ENCODE measurements around the gene NLRP13. TPM values are rescaled to one million over a fixed set of nuclear protein-coding genes. Genes with fewer than 3 reads are reported as not detected.

Gene NLRP13
- total and polyA plus RNA-seq, 7 donors: not detected

GRCh38 chr19:55858969-55859368 is 73.2 kb downstream of the NLRP13 start:
- 67 to 70% methylated on average over 5 of the region's 5 CpGs for WGBS, 2 donors
- DNase-seq: no peak
- intact Hi-C loops (cut with DNase I): no loop called here
- no peaks in the 10 kb centered on the region for H3K36me3 ChIP-seq
- no peaks in the 10 kb centered on the region for H3K4me1 ChIP-seq
- H3K27ac ChIP-seq: no peak overlapping the region
- no peaks in the 10 kb centered on the region for H3K27me3 ChIP-seq
- H3K4me3 ChIP-seq: no peak overlapping the region
- no peaks in the 10 kb centered on the region for H3K9me3 ChIP-seq
- no peak for TF ChIP-seq POLR2AphosphoS5 (IDR thresholded peaks at IDR 0.05)

- 94% methylated on average over 14 of the region's 14 CpGs for WGBS, 2 donors
- Histone ChIP-seq H3K4me3 (no peak overlapping the region), H3K36me3 (no peaks in the 10 kb centered on the region), H3K4me1 (no peaks in the 10 kb centered on the region), H3K27ac (no peak overlapping the region), H3K27me3 (no peaks in the 10 kb centered on the region), H3K9me3 (no peaks in the 10 kb centered on the region)
- no peak for TF ChIP-seq EP300 (IDR thresholded peaks at IDR 0.05)
- TF ChIP-seq CTCF (IDR thresholded peaks at IDR 0.05): no peak
- no peak for TF ChIP-seq POLR2AphosphoS5 (IDR thresholded peaks at IDR 0.05)
- no peak for TF ChIP-seq POLR2A (IDR thresholded peaks at IDR 0.05)
- intact Hi-C loops (cut with DNase I): no loop called here
- DNase-seq: no peak
Measured at GRCh38 chr19:55858401-55858800, 73.7 kb downstream of the NLRP13 start.

GRCh38 chr19:55857974-55858373 is 74.2 kb downstream of the NLRP13 start:
- peaks cover 0 to 2% (median 0%) of the 10 kb centered on the region in 4 donors for H3K9me3 ChIP-seq
- intact Hi-C loops (cut with DNase I): no loop called here
- H3K36me3 ChIP-seq: no peaks in the 10 kb centered on the region
- 93 to 94% methylated on average over 23 of the region's 23 CpGs for whole genome bisulfite sequencing, 2 donors
- no peaks in the 10 kb centered on the region for H3K27me3 ChIP-seq
- H3K4me1 ChIP-seq: no peaks in the 10 kb centered on the region
- no peak overlapping the region for H3K4me3 ChIP-seq
- no peak overlapping the region for H3K27ac ChIP-seq
- no peak for DNase-seq
- TF ChIP-seq POLR2AphosphoS5 (IDR thresholded peaks at IDR 0.05) (no peak), EP300 (IDR thresholded peaks at IDR 0.05) (no peak), CTCF (IDR thresholded peaks at IDR 0.05) (no peak), POLR2A (IDR thresholded peaks at IDR 0.05) (no peak)

- intact Hi-C loops (cut with DNase I): no loop called here
- Histone ChIP-seq H3K36me3 (no peaks in the 10 kb centered on the region), H3K27me3 (no peaks in the 10 kb centered on the region), H3K4me3 (no peak overlapping the region), H3K27ac (no peak overlapping the region), H3K4me1 (no peaks in the 10 kb centered on the region), H3K9me3 (peaks cover 0 to 3% (median 0%) of the 10 kb centered on the region in 4 donors)
- no peak for DNase-seq
- WGBS, 2 donors: 65 to 72% methylated on average over 4 of the region's 4 CpGs
- no peak for TF ChIP-seq EP300 (IDR thresholded peaks at IDR 0.05)
- TF ChIP-seq CTCF (IDR thresholded peaks at IDR 0.05): no peak
- TF ChIP-seq POLR2A (IDR thresholded peaks at IDR 0.05): no peak
- no peak for TF ChIP-seq POLR2AphosphoS5 (IDR thresholded peaks at IDR 0.05)
Measured at GRCh38 chr19:55857149-55857548, 75.0 kb downstream of the NLRP13 start.

- Histone ChIP-seq H3K9me3 (peaks cover 0 to 3% (median 0%) of the 10 kb centered on the region in 4 donors), H3K4me1 (no peaks in the 10 kb centered on the region), H3K27ac (no peak overlapping the region), H3K36me3 (no peaks in the 10 kb centered on the region), H3K4me3 (no peak overlapping the region), H3K27me3 (no peaks in the 10 kb centered on the region)
- DNase-seq: no peak
- WGBS, 2 donors: 73 to 76% methylated on average over 1 of the region's 1 CpG
- intact Hi-C loops (cut with DNase I): no loop called here
- no peak for TF ChIP-seq POLR2A (IDR thresholded peaks at IDR 0.05)
- no peak for TF ChIP-seq CTCF (IDR thresholded peaks at IDR 0.05)
- TF ChIP-seq POLR2AphosphoS5 (IDR thresholded peaks at IDR 0.05): no peak
- no peak for TF ChIP-seq EP300 (IDR thresholded peaks at IDR 0.05)
Measured at GRCh38 chr19:55855160-55855559, 77.0 kb downstream of the NLRP13 start.

Other genes with a start within 250 kb of the NLRP13 start
- gene NLRP9, start 193.9 kb downstream of the NLRP13 start, total RNA-seq: not detected
- not detected for gene NLRP9, start 193.9 kb downstream of the NLRP13 start, polyA plus RNA-seq
- not detected for gene RFPL4A, start 173.2 kb downstream of the NLRP13 start, total RNA-seq
- under 1 TPM in 1 of 3 donors, not detected in 2; 0.19 TPM for gene RFPL4A, start 173.2 kb downstream of the NLRP13 start, polyA plus RNA-seq
- gene RFPL4AL1, start 163.2 kb downstream of the NLRP13 start, total RNA-seq: not detected
- under 1 TPM in 1 of 3 donors, not detected in 2; 0.12 TPM for gene RFPL4AL1, start 163.2 kb downstream of the NLRP13 start, polyA plus RNA-seq
- gene NLRP11, start 100.3 kb downstream of the NLRP13 start, total RNA-seq: not detected
- under 1 TPM in 1 of 3 donors, not detected in 2; 0.04 TPM for gene NLRP11, start 100.3 kb downstream of the NLRP13 start, polyA plus RNA-seq
- not detected for gene NLRP4, start 95.8 kb downstream of the NLRP13 start, total RNA-seq
- under 1 TPM in 1 of 3 donors, not detected in 2; 0.17 TPM for gene NLRP4, start 95.8 kb downstream of the NLRP13 start, polyA plus RNA-seq
- gene NLRP8, start 15.5 kb upstream of the NLRP13 start, total RNA-seq: not detected
- not detected for gene NLRP8, start 15.5 kb upstream of the NLRP13 start, polyA plus RNA-seq
- not detected for gene NLRP5, start 54.4 kb upstream of the NLRP13 start, total RNA-seq
- not detected for gene NLRP5, start 54.4 kb upstream of the NLRP13 start, polyA plus RNA-seq
- gene ZNF787, start 189.0 kb upstream of the NLRP13 start, total RNA-seq: 10 to 100 TPM; 11.0 to 14.1 (median 12.1) TPM
- 10 to 100 TPM; 25.2 to 38.3 (median 26.1) TPM for gene ZNF787, start 189.0 kb upstream of the NLRP13 start, polyA plus RNA-seq
- 10 to 100 TPM; 25.3 to 57.4 (median 34.1) TPM for gene ZNF444, start 209.0 kb upstream of the NLRP13 start, total RNA-seq
- 10 to 100 TPM; 11.4 to 27.9 (median 14.3) TPM for gene ZNF444, start 209.0 kb upstream of the NLRP13 start, polyA plus RNA-seq
- gene GALP, start 243.7 kb upstream of the NLRP13 start, total RNA-seq: not detected
- gene GALP, start 243.7 kb upstream of the NLRP13 start, polyA plus RNA-seq: not detected